CD4-positive, alpha-beta T cell treated with Interleukin-6 for 4 hours (primary cell): Measurements from ENCODE around the gene ARRDC1.
A peak's percentile ranks its signal among the peaks of the same experiment; 100 is the strongest.
"Not testable (repeated sequence)": the region's sequence is repeated elsewhere in the genome, so short reads cannot be mapped to it uniquely, and the experiment has no call there.

Experiments used
- DNase-seq: peaks from one replicate; pipeline ENCODE4 v3.0.0-alpha.2; 2020; ENCODE audit warnings: mixed read lengths

Gene ARRDC1

DNA sequence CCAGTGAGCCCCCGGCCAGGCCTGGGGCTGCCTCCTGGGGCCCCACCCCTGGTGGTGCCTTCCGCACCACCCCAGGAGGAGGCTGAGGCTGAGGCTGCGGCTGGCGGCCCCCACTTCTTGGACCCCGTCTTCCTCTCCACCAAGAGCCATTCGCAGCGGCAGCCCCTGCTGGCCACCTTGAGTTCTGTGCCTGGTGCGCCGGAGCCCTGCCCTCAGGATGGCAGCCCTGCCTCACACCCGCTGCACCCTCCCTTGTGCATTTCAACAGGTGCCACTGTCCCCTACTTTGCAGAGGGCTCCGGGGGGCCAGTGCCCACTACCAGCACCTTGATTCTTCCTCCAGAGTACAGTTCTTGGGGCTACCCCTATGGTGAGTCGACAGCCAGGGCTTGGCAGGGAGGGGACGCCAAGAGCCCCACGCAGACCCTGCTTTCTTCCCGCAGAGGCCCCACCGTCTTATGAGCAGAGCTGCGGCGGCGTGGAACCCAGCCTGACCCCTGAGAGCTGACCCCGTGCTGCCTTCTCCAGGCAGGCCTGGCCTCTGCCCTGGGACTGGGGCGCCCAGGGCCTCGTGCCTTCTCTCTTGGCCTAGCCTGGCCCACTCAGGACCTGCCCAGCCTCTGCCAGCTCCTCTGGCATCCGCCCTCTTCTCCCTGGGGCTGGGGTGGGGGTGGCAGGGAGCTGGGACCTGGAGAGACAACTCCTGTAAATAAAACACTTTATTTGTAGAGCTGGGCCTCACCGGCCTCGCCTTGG lies 9.3 kb downstream of the ARRDC1 start:
- DNase-seq, result no peak

DNA sequence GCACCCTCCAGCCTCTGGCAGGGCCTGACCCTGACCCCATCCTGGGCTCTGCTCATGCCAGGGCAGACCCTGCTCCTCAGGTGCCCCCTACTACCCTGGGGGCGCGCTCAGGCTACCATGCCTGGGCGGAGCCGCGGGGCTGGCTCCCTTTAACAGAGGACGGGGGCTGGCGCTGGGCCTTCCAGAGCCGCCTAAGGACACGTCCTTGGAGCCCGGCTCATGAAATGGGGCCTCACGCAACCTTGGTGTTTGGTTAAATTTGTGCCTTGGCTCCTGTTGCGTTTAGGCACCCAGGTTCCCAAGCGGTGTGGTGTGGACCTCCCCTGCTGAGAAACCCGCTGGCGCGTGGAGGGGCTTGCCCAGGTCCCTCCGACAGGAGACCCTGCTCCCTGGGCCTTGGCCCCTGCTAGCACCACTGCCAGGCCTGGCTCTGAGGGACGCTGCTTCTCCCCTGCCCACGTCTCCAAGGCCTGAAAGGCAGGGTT lies 9.9 kb downstream of the ARRDC1 start:
- DNase-seq, result no peak

DNA sequence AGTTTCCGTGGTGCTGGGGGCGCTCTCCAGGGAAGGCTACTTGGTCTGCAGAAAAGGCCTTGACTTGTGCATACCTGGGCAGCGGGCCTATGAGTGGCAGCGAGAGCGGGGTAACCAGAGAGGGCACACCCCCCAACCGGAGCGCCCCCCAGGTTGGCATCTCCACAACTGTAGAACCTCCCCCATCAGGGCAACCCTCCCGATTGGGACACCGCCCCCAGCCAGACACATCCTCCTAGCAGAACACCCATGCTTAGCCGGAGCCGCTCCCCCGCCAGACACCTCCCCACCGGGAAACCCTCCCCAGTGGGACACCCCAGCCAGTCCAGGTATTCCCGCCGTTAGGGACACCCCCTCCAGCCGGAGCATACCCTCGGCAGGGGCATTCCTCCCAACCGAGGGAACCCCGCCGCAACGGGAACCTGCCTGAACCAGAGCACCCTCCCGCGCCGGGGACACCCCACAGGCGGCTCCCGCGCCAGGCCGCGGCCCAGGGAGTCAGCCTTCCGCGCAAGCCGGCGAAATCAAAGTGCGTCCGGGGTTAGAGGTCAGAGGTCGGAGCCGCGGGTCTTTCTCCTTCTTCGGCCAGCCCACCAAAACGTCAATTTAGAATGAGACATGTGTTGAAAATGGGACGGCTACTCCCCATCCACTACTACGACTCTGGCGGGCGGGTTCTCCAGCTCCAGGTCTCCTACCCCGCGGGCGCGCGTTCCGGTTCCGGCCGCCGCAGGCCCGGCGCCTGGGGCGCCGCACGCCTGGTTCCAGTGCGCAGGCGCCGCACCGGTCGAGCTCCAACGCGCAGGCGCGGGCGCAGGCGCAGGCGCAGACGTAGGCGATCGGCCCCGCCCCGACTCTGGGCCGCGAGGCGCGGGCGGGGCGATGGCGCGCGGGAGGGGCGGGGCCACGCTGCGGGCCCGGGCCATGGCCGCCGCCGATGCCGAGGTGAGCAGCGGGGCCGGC lies 12.9 kb downstream of the ARRDC1 start, which contains the start of gene EHMT1:
TSS of gene EHMT1 (plus strand) at position 901 of the 963 bp plus-strand sequence. CDS start at position 925, 24 bp downstream.
- DNase-seq, result peak; percentile 89

GRCh38 chr9:137619240-137620047 lies 14.0 kb downstream of the ARRDC1 start:
- DNase-seq, result peak; percentile 38

DNA sequence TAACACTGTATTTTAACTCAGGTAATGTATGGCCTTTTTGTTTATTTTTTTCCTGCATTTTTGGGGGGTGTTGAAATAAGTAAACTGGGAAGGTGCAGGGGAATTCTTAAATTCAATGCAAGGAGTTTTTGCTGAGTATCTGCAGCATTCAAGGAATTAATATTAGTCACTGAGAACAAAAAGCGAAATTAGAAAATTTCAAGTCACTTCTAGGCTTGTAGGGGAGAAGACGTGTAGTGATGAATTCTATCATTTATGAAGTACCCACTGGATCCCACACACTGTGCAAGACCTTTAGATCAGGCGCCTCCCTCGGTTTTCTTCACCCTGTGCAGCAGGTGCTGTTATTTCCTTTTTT lies 14.5 kb downstream of the ARRDC1 start:
- no peak for DNase-seq

DNA sequence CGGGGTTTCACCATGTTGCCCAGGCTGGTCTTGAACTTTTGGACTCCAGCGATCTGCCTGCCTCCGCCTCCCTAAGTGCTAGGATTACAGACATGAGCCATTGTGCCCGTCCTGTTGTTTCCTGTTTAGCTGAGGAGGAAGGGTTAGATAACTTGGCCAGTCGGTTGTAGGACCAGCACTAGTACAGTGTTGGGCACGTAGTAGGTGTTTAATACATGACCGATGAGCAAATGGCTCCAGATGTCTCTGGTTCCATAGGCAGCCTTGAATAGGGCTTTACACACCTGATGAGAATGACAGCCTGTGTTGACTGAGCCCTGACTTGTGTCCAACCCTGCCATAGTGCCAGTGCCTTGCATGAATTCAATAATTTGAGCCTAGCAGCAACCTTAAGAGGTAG lies 15.1 kb downstream of the ARRDC1 start:
- no peak for DNase-seq

- DNase-seq, result no peak
These were observed 15.8 kb downstream of the ARRDC1 start for GRCh38 chr9:137621131-137621757.

DNA sequence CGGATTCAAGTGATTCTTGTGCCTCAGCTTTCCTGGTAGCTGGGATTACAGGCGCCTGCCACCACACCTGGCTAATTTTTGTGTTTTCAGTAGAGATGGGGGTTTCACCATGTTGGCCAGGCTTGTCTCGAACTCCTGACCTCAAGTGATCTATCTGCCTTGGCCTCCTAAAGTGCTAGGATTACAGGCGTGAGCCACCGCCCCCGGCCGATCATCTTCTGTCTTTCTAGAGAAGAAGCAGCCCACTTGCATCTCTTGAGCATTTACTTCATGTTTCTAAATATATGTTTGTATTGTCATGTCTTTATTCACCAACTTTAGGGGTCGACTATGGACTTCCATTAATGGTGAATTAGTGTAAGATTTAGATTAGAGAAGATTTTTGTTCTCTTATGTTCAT lies 16.7 kb downstream of the ARRDC1 start:
- DNase-seq, result not testable (repeated sequence)

GRCh38 chr9:137626464-137626863 lies 21.0 kb downstream of the ARRDC1 start:
- DNase-seq, result no peak

- DNase-seq, result not testable (repeated sequence)
These were observed 21.9 kb downstream of the ARRDC1 start for GRCh38 chr9:137627406-137627805.

DNA sequence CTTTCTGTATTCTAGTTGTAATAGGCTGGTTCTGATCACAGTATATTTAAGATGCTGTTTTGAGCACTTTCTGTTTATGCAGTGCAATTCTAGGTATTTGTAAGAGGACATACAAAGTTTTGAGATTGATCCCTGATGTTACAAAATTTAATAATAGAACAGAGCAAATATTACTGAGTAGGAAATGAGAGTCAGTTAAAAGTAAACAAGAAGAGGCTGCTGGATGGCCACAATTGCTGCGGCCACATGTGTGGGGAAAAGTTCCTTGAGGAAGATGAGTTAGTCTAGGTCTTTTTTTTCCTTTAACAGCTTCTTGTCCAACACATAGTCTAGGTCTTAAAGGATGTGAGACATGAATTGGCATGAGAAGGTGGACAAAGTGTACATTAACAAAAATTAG lies 24.6 kb downstream of the ARRDC1 start:
- no peak for DNase-seq

GRCh38 chr9:137630679-137631078 lies 25.2 kb downstream of the ARRDC1 start:
- DNase-seq, result no peak

- DNase-seq, result no peak
These were observed 26.1 kb downstream of the ARRDC1 start for GRCh38 chr9:137631345-137632229.

GRCh38 chr9:137632230-137633161 lies 27.0 kb downstream of the ARRDC1 start:
- no peak for DNase-seq

GRCh38 chr9:137634016-137634415 lies 28.5 kb downstream of the ARRDC1 start:
- no peak for DNase-seq

DNA sequence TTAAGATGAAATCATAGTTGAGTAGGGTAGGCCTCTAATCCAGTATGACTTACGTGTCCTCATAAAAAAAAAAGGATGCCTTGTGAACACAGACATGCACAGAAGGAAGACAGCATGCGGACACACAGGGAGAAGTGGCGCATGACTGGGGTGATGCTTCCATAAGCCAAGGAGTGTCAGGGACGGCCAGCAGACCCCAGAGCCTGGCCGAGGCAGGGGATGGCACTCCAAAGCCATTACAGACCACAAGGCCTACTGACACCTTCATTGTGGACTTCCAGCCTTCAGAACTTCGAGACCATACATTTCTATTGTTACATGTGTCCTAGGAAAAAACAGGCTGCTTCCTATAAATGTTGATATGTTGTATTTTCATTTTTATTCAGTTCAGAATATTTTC lies 33.2 kb downstream of the ARRDC1 start:
- no peak for DNase-seq

- DNase-seq, result no peak
These were observed 34.0 kb downstream of the ARRDC1 start for GRCh38 chr9:137639303-137640051.

DNA sequence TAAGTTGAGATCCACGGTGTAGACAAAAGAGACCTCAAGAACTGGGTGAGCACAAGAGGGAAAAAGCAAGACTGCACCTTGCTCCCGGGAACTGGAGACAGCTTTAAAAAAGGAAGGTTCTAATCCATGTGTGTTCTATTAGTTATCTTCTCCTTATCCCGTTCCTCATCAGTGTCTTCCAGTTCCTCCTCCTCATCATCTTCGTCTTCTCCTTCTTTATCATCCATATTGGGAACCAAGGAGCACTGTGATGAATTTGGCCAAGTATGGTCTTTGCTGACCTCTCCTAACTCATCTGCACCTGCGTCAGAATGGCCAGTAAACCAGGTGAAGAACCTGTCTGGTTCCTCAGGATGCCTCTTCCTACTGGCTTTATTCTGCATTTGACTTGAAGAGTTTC lies 35.4 kb downstream of the ARRDC1 start:
- no peak for DNase-seq

DNA sequence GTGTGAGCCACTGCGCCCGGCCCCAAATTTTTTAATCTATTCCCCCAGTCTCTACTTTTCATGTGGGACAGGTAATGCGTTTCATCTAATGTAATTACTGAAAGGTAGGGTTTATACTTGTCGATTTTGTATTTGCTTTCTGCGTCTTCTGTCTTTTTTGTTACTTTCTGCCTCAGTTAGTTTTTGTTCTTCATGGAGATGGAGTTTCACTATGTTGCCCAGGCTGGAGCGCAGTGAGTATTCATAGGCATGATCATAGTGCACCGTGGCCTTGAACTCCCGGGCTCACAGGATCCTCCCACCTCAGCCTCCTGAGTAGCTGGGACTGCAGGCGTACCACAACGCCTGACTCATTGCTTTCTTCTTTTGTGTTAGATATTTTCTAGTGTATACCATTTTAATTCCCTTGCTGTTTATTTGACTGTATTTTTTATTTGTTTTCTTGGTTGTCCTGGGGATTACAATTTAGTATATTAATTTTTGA lies 36.7 kb downstream of the ARRDC1 start:
- DNase-seq, result no peak
